Astrocyte of the hippocampus (primary cell): ENCODE data around the gene LRTM1.

ENCODE experiments used
- DNase-seq: peaks from one replicate; pipeline ENCODE4 v3.0.0; 2011; ENCODE audit warnings: low read depth, low spot score

LRTM1 gene

GRCh38 chr3:54940971-54941370 is 13.1 kb upstream of the LRTM1 start:
- DNase-seq: no peak

GRCh38 chr3:54939557-54940300 is 11.9 kb upstream of the LRTM1 start:
- peak; percentile 23 for DNase-seq

- no peak for DNase-seq
Observed at GRCh38 chr3:54936561-54936960, 8.7 kb upstream of the LRTM1 start.

GRCh38 chr3:54935869-54936268 is 8.0 kb upstream of the LRTM1 start:
- DNase-seq: no peak

GRCh38 chr3:54932606-54933005 is 4.7 kb upstream of the LRTM1 start:
- DNase-seq: no peak

GRCh38 chr3:54931182-54931581 is 3.3 kb upstream of the LRTM1 start:
- peak; percentile 55 for DNase-seq

- no peak for DNase-seq
Observed at GRCh38 chr3:54918516-54918915, 9.3 kb downstream of the LRTM1 start.

GRCh38 chr3:54917862-54918261 is 10.0 kb downstream of the LRTM1 start:
- peak; percentile 58 for DNase-seq

- DNase-seq: peak; percentile 29
Observed at GRCh38 chr3:54917174-54917573, 10.7 kb downstream of the LRTM1 start.

- DNase-seq: no peak
Observed at GRCh38 chr3:54916732-54917131, 11.1 kb downstream of the LRTM1 start.

- no peak for DNase-seq
Observed at GRCh38 chr3:54915976-54916375, 11.9 kb downstream of the LRTM1 start.

- DNase-seq: no peak
Observed at GRCh38 chr3:54915181-54915580, 12.7 kb downstream of the LRTM1 start.

- no peak for DNase-seq
Observed at GRCh38 chr3:54914180-54914579, 13.7 kb downstream of the LRTM1 start.

GRCh38 chr3:54909191-54909590 is 18.7 kb downstream of the LRTM1 start:
- no peak for DNase-seq

- no peak for DNase-seq
Observed at GRCh38 chr3:54906763-54907162, 21.1 kb downstream of the LRTM1 start.

GRCh38 chr3:54905920-54906319 is 21.9 kb downstream of the LRTM1 start:
- no peak for DNase-seq

- peak; percentile 74 for DNase-seq
Observed at GRCh38 chr3:54905261-54905888, 22.5 kb downstream of the LRTM1 start.

GRCh38 chr3:54901906-54902685 is 25.8 kb downstream of the LRTM1 start:
- peak; percentile 56 for DNase-seq

- DNase-seq: peak; percentile 46
Observed at GRCh38 chr3:54900838-54901591, 26.8 kb downstream of the LRTM1 start.

GRCh38 chr3:54899273-54899672 is 28.6 kb downstream of the LRTM1 start:
- DNase-seq: no peak

GRCh38 chr3:54897028-54897711 is 30.7 kb downstream of the LRTM1 start:
- DNase-seq: peak; percentile 71
